ENCODE data around the gene NPR1. TPM values are rescaled to one million over a fixed set of nuclear protein-coding genes. Genes with fewer than 3 reads are reported as not detected.
"Not testable (repeated sequence)": the region's sequence is repeated elsewhere in the genome, so short reads cannot be mapped to it uniquely, and the experiment has no call there.

The NPR1 gene
- total RNA-seq, 1 experiment from 2014 or later: not detected

GRCh38 chr1:153648000-153648643 lies 30.4 kb upstream of the NPR1 start:
- DNase-seq (ENCODE audit: low spot score): no peak
- in situ Hi-C loops (cut with HindIII; ENCODE audit: low sequenced_read_pairs): no loop called here

- DNase-seq (ENCODE audit: low spot score): no peak
- in situ Hi-C loops (cut with HindIII; ENCODE audit: low sequenced_read_pairs): no loop called here
These were observed 29.2 kb upstream of the NPR1 start for GRCh38 chr1:153649137-153649862.

GRCh38 chr1:153649863-153650235 lies 28.6 kb upstream of the NPR1 start:
- in situ Hi-C loops (cut with HindIII; ENCODE audit: low sequenced_read_pairs): no loop called here
- DNase-seq (ENCODE audit: low spot score): peak; percentile 76

- in situ Hi-C loops (cut with HindIII; ENCODE audit: low sequenced_read_pairs): no loop called here
- DNase-seq (ENCODE audit: low spot score): no peak
These were observed 26.7 kb upstream of the NPR1 start for GRCh38 chr1:153651771-153652170.

GRCh38 chr1:153652805-153653500 lies 25.5 kb upstream of the NPR1 start:
- in situ Hi-C loops (cut with HindIII; ENCODE audit: low sequenced_read_pairs): no loop called here
- no peak for DNase-seq (ENCODE audit: low spot score)

- DNase-seq (ENCODE audit: low spot score): no peak
- in situ Hi-C loops (cut with HindIII; ENCODE audit: low sequenced_read_pairs): no loop called here
These were observed 23.2 kb upstream of the NPR1 start for GRCh38 chr1:153655333-153655732.

GRCh38 chr1:153658400-153659174 lies 19.9 kb upstream of the NPR1 start, which contains the start of gene SNAPIN:
TSS of gene SNAPIN (plus strand) at chr1:153658703. CDS start at chr1:153658744, 41 bp downstream.
- in situ Hi-C loops (cut with HindIII; ENCODE audit: low sequenced_read_pairs): no loop called here
- DNase-seq (ENCODE audit: low spot score): peak; percentile 94

- in situ Hi-C loops (cut with HindIII; ENCODE audit: low sequenced_read_pairs): no loop called here
- no peak for DNase-seq (ENCODE audit: low spot score)
These were observed 19.3 kb upstream of the NPR1 start for GRCh38 chr1:153659175-153659534.

GRCh38 chr1:153659656-153660055 lies 18.8 kb upstream of the NPR1 start:
- DNase-seq (ENCODE audit: low spot score): no peak
- in situ Hi-C loops (cut with HindIII; ENCODE audit: low sequenced_read_pairs): no loop called here

GRCh38 chr1:153661111-153661708 lies 17.3 kb upstream of the NPR1 start:
- DNase-seq (ENCODE audit: low spot score): no peak
- in situ Hi-C loops (cut with HindIII; ENCODE audit: low sequenced_read_pairs): no loop called here

GRCh38 chr1:153662269-153662668 lies 16.2 kb upstream of the NPR1 start:
- no peak for DNase-seq (ENCODE audit: low spot score)
- in situ Hi-C loops (cut with HindIII; ENCODE audit: low sequenced_read_pairs): no loop called here

GRCh38 chr1:153663211-153663610 lies 15.3 kb upstream of the NPR1 start:
- no peak for DNase-seq (ENCODE audit: low spot score)
- in situ Hi-C loops (cut with HindIII; ENCODE audit: low sequenced_read_pairs): no loop called here

- in situ Hi-C loops (cut with HindIII; ENCODE audit: low sequenced_read_pairs): no loop called here
- no peak for DNase-seq (ENCODE audit: low spot score)
These were observed 11.0 kb upstream of the NPR1 start for GRCh38 chr1:153667439-153667838.

- in situ Hi-C loops (cut with HindIII; ENCODE audit: low sequenced_read_pairs): not testable (repeated sequence)
These were observed 9.8 kb upstream of the NPR1 start for GRCh38 chr1:153668672-153669071.

GRCh38 chr1:153669606-153670005 lies 8.9 kb upstream of the NPR1 start:
- no peak for DNase-seq (ENCODE audit: low spot score)
- in situ Hi-C loops (cut with HindIII; ENCODE audit: low sequenced_read_pairs): no loop called here

More at GRCh38 chr1:153668672-153669071, 9.8 kb upstream of the NPR1 start:
- DNase-seq (ENCODE audit: low spot score): not testable (repeated sequence)

- in situ Hi-C loops (cut with HindIII; ENCODE audit: low sequenced_read_pairs): no loop called here
- no peak for DNase-seq (ENCODE audit: low spot score)
These were observed 8.1 kb upstream of the NPR1 start for GRCh38 chr1:153670257-153670858.

- peak; percentile 99 for DNase-seq (ENCODE audit: low spot score)
- in situ Hi-C loops (cut with HindIII; ENCODE audit: low sequenced_read_pairs): no loop called here
These were observed 7.4 kb upstream of the NPR1 start, which contains the start of gene ILF2 for GRCh38 chr1:153670859-153671627. TSS of gene ILF2 (minus strand) at chr1:153670993. CDS start at chr1:153670922, 71 bp downstream.
